Kidney epithelial cell (primary cell): Measurements from ENCODE around the gene EID3. TPM values are rescaled to one million over a fixed set of nuclear protein-coding genes. Genes with fewer than 3 reads are reported as not detected.

ENCODE experiments used
- DNase-seq: peaks from one replicate; pipeline ENCODE4 v3.0.0-alpha.2; 2010; ENCODE audit warnings: low read depth
- H3K27me3 ChIP-seq: 2 replicates; pipeline ENCODE4 v1.6.0; 2011; ENCODE audit warnings: low read length; ENCODE audit not compliant: control insufficient read depth, insufficient read depth
- H3K36me3 ChIP-seq: 2 replicates; pipeline ENCODE4 v1.5.1; 2011; ENCODE audit warnings: low read length; ENCODE audit not compliant: control insufficient read depth, insufficient read depth
- H3K4me3 ChIP-seq: 2 replicates; pipeline ENCODE4 v1.5.1; 2011; ENCODE audit warnings: low read depth, mild to moderate bottlenecking, control low read depth, low read length
- total RNA-seq: library from RNA; depleted of rRNA; stranded (reverse); fragments of >200 nt; gene quantifications from 2 replicates; pipeline ENCODE4 v1.2.3, GENCODE V29; 2015
- TF ChIP-seq, protein P1 (sequence below): IDR thresholded peaks from 2 replicates; pipeline ENCODE4 v1.5.1; 2011; ENCODE audit warnings: mild to moderate bottlenecking, moderate library complexity, low read length, control low read depth, inconsistent platforms; ENCODE audit not compliant: insufficient read depth, poor library complexity, severe bottlenecking

Gene EID3
- total RNA-seq, 1 donor from 2014 or later = 2.9 TPM

DNA sequence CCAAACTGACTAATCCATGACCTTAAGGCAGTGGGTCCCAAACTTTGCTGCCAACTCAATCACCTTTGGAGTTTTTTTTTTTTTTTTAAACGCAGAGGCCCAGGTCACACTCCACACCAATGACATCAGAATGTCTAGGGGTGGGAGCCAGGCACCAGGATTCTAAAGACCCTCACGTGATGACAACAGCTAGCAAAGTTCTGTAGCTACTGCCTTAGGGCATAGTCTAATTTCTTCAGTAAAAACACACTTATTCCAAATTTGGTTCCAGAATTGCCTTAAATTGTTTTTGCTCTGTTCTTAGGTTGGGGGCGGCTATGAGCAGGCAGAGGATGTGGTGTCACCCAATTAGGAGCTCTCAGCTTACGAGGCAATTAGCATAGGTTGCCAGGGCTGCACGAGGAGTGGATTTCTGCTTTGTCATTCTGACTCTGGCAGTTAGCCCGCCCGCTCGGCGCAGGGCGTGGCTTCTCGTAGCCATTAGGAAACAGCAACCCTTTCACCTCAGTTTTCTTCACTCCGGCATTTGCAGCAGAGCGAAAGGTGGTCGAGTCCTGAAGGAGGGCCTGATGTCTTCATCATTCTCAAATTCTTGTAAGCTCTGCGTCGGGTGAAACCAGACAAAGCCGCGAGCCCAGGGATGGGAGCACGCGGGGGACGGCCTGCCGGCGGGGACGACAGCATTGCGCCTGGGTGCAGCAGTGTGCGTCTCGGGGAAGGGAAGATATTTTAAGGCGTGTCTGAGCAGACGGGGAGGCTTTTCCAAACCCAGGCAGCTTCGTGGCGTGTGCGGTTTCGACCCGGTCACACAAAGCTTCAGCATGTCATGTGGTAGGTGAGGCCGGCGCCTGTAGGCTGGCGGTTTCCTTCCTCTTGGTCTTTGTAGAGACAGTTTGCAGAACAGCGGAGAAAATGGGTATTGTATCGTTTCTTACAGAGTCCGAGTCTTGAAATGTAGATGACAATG, 16.7 kb upstream of the EID3 start:
- H3K36me3 ChIP-seq = no peaks in the 10 kb centered on the region
- no peaks in the 10 kb centered on the region for H3K27me3 ChIP-seq
- peak overlapping the region; percentile 62 for H3K4me3 ChIP-seq
- DNase-seq = no peak
- TF ChIP-seq, protein P1, sequence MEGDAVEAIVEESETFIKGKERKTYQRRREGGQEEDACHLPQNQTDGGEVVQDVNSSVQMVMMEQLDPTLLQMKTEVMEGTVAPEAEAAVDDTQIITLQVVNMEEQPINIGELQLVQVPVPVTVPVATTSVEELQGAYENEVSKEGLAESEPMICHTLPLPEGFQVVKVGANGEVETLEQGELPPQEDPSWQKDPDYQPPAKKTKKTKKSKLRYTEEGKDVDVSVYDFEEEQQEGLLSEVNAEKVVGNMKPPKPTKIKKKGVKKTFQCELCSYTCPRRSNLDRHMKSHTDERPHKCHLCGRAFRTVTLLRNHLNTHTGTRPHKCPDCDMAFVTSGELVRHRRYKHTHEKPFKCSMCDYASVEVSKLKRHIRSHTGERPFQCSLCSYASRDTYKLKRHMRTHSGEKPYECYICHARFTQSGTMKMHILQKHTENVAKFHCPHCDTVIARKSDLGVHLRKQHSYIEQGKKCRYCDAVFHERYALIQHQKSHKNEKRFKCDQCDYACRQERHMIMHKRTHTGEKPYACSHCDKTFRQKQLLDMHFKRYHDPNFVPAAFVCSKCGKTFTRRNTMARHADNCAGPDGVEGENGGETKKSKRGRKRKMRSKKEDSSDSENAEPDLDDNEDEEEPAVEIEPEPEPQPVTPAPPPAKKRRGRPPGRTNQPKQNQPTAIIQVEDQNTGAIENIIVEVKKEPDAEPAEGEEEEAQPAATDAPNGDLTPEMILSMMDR = no peak

DNA sequence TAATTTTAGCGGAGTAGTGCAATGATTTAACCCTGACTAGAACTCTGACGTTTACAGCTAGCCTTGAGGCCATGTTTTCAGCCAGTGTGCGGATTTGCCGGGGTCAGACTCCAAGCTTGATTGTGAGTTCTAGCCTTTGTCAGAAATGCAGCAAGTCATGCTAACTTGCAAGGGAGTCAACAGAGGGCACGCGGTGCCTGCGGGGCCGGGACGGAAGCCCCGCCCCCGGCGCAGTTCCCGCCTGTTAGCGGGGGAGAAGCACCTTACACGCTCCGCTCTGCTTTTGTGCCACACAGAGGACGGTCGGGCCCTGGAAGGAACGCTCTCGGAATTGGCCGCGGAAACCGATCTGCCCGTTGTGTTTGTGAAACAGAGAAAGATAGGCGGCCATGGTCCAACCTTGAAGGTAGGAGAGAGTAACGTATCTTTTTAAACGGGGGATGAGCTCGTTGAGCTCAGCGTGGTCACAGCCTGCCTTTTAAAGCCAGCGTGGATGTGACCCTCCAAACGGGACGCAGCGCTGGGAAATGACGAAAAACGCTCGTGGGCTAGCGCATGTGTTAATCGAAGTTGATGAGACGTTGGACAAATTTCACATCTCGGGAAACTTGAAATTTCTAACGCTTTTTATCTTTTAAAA, 14.8 kb upstream of the EID3 start:
- DNase-seq = no peak
- Histone ChIP-seq H3K4me3 (peak overlapping the region; percentile 62), H3K27me3 (no peaks in the 10 kb centered on the region), H3K36me3 (no peaks in the 10 kb centered on the region)
- TF ChIP-seq, protein P1 = peak; percentile 12

DNA sequence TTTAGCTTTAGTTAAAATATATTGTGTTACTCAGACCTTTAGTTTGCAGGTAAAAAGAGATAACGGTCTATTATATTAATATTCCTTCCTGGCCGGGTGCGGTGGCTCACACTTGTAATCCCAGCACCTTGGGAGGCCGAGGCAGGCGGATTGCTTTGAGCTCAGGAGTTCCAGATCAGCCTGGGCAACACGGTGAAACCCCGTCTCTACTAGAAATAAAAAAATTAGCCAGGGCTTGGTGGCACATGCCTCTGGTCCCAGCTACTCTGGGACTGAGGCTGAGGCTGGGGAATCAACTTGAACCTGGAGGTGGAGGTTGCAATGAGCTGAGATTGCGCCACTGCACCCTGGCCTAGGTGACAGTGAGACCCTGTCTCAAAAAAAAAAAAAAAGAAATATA, 13.2 kb upstream of the EID3 start:
- no peak overlapping the region for H3K4me3 ChIP-seq
- no peaks in the 10 kb centered on the region for H3K27me3 ChIP-seq
- H3K36me3 ChIP-seq = no peaks in the 10 kb centered on the region

DNA sequence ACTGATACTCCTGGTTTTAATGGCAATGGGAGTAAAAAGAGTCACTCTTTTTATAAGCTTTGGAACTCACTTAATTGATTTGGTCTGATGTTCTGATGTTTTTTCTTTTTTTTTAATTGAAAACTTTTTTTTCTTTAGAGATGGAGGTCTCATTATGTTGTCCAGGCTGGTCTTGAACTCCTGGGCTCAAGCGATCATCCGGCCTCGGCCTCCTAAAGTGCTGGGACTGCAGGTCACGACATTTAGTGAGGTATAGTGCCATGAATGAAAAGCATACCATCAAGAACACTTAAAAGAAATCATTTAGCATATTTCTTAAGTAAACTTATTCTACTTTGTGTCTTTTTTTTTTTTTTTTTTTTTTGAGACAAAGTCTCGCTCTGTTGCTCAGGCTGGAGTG, 12.7 kb upstream of the EID3 start:
- TF ChIP-seq, protein P1 = no peak
- Histone ChIP-seq H3K4me3 (no peak overlapping the region), H3K27me3 (no peaks in the 10 kb centered on the region), H3K36me3 (no peaks in the 10 kb centered on the region)
- DNase-seq = no peak

More for the DNA sequence above, 13.2 kb upstream of the EID3 start:
- no peak for DNase-seq
- TF ChIP-seq, protein P1 = no peak

DNA sequence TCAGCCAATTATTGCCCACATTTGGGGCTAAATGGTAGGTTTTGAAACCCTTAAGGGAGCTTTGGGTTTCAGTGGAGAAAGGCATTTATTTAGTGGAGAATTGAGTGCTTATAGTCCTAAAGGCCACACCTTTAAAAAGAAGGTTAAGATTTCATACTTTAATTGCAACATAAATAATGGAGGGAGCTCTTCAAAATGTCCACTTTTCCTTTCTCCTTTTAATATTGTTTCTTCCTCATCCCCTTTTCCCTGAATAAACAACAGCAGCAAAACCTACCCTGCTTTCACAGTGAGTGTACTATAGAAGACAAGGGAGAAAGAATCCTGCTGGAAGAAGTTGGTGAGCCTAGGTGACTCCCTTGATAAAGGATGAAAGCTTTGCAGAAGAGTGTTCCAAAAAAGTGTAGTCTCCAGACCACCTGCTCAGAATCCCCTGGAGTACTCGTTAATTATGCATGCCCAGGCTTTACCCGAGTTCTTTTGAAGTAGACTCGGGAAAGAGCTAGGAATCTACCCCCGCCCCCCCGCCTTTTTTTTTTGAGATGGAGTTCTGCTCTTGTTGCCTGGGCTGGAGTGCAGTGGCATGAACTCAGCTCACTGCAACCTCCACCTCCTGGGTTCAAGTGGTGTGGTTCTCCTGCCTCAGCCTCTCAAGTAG, 11.5 kb upstream of the EID3 start:
- no peaks in the 10 kb centered on the region for H3K27me3 ChIP-seq
- TF ChIP-seq, protein P1 = no peak
- no peak for DNase-seq

More for the DNA sequence above, 11.5 kb upstream of the EID3 start:
- Histone ChIP-seq H3K4me3 (no peak overlapping the region), H3K36me3 (peaks cover 1% of the 10 kb centered on the region)
